Stimulated activated CD4-positive, alpha-beta T cell treated with anti-CD3 and anti-CD28 coated beads, Interleukin-12 subunit alpha, Interleukin-12 subunit beta, amount 100 ng/mL, for 4 hours (primary cell): ENCODE data around the gene ASB13.

ENCODE experiments used
- DNase-seq: peaks from one replicate; pipeline ENCODE4 v3.0.0-alpha.2; 2020

The ASB13 gene

GRCh38 chr10:5668429-5668828, 2.0 kb upstream of the ASB13 start:
- no peak for DNase-seq

GRCh38 chr10:5666841-5667630, 641 bp upstream of the ASB13 start:
- no peak for DNase-seq

- no peak for DNase-seq
Observed at GRCh38 chr10:5665373-5666007, 905 bp downstream of the ASB13 start.

- DNase-seq = no peak
Observed at GRCh38 chr10:5663692-5664427, 2.5 kb downstream of the ASB13 start.

GRCh38 chr10:5662708-5663579, 3.5 kb downstream of the ASB13 start:
- no peak for DNase-seq

GRCh38 chr10:5661043-5661442, 5.4 kb downstream of the ASB13 start:
- DNase-seq = no peak

GRCh38 chr10:5659702-5660528, 6.5 kb downstream of the ASB13 start:
- no peak for DNase-seq

GRCh38 chr10:5658871-5659618, 7.3 kb downstream of the ASB13 start:
- DNase-seq = no peak

GRCh38 chr10:5656737-5657579, 9.4 kb downstream of the ASB13 start:
- no peak for DNase-seq

- no peak for DNase-seq
Observed at GRCh38 chr10:5655121-5655520, 11.3 kb downstream of the ASB13 start.

GRCh38 chr10:5654218-5654755, 12.1 kb downstream of the ASB13 start:
- no peak for DNase-seq

- no peak for DNase-seq
Observed at GRCh38 chr10:5652746-5653145, 13.6 kb downstream of the ASB13 start.

GRCh38 chr10:5651388-5651764, 15.0 kb downstream of the ASB13 start:
- DNase-seq = no peak

- DNase-seq = no peak
Observed at GRCh38 chr10:5650664-5651387, 15.6 kb downstream of the ASB13 start.

GRCh38 chr10:5649746-5650145, 16.6 kb downstream of the ASB13 start:
- DNase-seq = no peak

GRCh38 chr10:5648494-5649457, 17.6 kb downstream of the ASB13 start:
- DNase-seq = no peak

GRCh38 chr10:5647507-5648240, 18.7 kb downstream of the ASB13 start:
- DNase-seq = no peak
